IPS DF 4.7 (cell line): Measurements from ENCODE around the gene ITGAX.
"Not testable (repeated sequence)": the region's sequence is repeated elsewhere in the genome, so short reads cannot be mapped to it uniquely, and the experiment has no call there.

Experiments used
- DNase-seq: peaks from one replicate; pipeline ENCODE4 v3.0.0-alpha.2; 2013; ENCODE audit warnings: low spot score; ENCODE audit errors: extremely low read depth

ITGAX gene

DNA sequence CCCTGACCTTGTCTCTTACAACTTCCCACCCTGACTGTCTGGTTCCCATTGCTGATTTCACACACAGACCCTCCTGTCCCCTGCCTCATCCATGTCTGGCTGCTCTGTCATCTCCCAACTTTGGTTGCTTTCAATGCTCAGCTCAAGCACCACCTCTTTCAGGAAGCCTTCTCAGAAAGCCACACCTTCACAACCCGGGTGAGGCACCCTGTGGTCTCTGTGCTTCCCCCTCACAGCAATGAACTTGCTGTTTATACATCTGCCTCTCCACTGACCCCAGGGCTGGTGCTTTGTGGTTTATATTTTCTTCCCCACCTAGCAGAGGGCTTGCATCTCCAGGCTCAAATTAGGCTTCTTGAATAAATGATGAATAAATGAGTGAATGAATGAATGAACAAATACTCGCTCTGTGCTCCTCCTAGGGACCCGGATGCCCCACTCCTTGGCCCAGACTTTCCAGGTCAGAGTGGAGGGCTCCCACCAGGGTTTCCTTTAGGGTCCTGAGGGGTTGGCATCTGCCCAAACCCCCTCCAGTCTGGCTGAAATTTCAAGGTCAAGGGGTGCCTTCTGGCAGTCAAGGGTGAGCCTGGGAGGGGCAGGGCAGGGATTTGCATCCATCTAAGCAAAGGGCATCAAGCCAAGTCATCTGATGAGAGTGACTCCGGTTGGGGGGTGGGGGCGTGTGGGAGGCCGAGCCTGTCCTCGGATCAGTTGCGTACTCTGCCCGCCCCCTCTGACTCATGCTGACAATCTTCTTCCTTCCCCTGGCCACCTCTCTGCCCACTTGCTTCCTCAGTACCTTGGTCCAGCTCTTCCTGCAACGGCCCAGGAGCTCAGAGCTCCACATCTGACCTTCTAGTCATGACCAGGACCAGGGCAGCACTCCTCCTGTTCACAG lies at the start of gene ITGAX:
Gene ITGAX, plus strand, starts transcription at position 783 of the 898 bp plus-strand sequence. Its CDS starts 79 bp downstream, at position 862.
- no peak for DNase-seq

GRCh38 chr16:31305219-31305618 lies 49.8 kb upstream of the ITGAX start:
- DNase-seq, result no peak

DNA sequence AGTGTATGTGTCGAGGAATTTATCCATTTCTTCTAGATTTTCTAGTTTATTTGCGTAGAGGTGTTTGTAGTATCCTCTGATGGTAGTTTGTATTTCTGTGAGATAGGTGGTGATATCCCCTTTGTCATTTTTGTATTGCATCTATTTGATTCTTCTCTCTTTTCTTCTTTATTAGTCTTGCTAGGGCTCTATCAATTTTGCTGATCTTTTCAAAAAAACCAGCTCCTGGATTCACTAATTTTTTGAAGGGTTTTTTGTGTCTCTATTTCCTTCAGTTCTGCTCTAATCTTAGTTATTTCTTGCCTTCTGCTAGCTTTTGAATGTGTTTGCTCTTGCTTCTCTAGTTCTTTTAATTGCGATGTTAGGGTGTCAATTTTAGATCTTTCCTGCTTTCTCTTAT lies 46.6 kb upstream of the ITGAX start:
- not testable (repeated sequence) for DNase-seq

DNA sequence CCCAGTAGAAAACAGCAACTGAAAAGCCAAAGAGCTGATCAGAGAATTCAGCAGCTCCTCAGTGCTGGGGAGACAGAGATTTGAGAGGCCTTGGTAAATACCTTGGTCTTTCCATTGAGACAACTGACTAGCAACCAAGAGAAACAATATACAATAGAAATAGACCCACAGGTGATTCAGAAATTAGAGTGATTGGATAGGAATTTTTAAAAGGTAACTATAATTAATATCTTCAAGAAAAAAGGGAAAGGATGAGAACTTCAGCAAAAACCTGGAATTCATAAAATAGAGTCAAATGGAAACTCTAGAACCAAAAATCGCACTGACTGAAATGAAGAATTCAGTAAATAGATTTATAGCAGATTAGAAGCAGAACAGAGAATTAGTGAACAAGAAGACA lies 32.5 kb upstream of the ITGAX start:
- DNase-seq, result no peak

DNA sequence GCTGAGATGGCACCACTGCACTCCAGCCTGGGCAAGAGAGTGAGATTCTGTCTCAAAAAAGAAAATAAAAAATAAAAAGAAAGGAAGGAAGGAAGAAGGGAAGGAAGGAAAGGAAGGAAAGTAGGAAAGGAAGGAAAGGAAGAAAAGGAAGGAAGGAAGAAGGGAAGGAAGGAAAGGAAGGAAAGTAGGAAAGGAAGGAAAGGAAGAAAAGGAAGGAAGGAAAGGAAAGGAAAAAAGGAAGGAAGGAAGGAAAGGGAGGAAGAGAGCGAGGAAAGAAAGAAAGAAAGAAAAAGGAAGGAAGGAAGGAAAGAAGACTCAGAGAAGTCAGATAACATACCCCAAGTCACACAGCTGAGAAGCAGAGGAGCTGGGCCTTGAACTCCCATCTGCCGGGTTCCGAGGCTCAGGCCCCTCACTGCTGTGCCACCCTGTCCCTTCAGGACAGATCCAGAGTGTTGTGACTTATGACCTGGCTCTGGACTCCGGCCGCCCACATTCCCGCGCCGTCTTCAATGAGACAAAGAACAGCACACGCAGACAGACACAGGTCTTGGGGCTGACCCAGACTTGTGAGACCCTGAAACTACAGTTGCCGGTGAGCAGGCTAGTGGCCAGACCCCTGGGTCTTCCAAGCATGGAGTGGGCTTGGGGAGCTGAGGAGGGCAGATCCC lies 30.9 kb upstream of the ITGAX start:
- DNase-seq, result no peak

- no peak for DNase-seq
These were observed 29.8 kb upstream of the ITGAX start for GRCh38 chr16:31325171-31325570.

DNA sequence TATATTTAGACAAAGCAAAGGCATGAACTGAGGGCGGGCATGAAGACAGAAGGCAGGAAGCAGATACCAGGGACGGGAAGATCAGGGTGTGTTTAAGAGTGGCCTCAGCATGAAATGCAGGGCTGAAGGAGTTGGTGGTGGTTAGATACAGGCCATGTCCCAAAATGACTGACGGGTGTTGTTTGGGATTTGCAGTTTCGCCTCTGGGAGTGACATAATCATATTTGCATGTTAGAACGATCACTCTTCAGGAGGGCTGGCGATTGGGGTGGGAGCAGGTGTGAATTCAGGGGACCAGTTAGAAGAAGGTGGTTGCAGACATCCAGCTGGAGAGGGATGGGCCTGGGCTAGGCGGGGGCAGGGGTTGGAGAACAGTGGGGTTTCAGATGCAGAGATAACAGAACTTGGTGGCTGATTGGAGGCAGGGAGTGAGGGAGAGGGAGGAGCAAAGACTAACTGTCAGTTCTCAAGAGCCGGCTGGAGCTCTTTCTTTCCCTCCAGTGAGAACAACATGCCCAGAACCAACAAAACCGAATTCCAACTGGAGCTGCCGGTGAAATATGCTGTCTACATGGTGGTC lies 27.2 kb upstream of the ITGAX start:
- no peak for DNase-seq

DNA sequence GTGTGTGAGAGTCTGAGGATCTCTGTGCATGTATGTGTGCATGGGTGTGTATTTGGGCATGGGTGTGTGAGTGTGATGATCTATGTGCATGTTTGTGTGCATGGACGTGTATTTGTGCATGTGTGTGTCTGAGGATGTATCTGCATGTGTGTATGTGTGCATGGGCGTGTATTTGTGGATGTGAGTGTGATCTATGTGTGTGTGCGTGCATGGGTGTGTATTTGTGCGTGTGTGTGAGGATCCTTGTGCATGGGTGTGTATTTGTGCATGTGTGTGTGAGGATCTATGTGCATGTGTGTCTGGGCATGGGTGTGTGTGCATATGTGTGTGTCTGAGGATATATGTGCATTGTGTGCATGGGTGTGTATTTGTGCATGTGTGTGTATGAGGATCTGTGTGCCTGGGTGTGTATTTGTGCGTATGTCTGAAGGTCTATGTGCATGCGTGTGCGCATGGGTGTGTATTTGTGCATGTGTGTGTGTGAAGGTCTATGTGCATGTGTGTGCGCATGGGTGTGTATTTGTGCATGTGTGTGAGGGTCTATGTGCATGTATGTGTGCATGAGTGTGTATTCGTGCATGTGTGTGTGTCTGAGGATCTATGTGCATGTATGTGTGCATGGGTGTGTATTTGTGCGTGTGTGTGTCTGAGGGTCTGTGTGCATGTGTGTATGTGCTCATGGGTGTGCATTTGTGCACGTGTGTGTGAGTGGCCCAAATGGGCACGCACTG lies 26.5 kb upstream of the ITGAX start:
- no peak for DNase-seq

- DNase-seq, result no peak
These were observed 25.1 kb upstream of the ITGAX start for GRCh38 chr16:31329671-31330552.

DNA sequence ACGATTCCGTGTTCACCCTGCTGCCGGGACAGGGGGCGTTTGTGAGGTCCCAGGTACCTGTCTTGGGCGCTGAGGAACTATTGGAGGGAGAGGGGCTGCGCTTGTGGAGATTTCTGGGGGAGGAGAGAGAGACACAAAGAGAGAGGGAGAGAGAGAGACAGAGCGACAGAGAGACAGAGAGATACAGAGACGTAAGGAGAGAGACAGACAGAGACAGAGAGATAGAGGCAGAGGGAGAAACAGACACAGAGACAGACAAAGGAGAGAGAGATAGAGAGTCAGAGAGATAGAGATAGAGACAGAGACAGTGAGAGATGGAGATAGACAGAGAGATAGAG lies 24.5 kb upstream of the ITGAX start:
- DNase-seq, result no peak

DNA sequence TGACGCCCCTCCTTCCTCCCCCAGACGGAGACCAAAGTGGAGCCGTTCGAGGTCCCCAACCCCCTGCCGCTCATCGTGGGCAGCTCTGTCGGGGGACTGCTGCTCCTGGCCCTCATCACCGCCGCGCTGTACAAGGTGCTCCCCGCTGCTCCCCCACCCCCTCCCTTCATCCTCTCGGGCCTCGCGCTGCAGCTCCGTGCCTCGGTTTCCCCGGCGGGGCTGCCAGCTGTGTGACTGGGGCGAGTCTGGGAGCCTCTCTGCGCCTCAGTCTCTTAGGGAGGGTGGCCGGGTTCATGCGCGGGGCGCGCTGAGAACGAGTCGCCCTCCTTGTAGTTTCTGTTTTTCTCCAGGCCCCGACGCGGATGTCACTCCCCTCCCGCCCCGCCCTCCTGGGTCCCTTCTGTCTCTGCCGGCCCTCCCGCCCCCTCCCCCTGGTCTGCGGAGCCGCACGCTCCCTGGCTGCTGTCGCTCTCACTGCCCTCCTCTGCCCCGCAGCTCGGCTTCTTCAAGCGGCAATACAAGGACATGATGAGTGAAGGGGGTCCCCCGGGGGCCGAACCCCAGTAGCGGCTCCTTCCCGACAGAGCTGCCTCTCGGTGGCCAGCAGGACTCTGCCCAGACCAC lies 23.7 kb upstream of the ITGAX start:
- DNase-seq, result no peak

GRCh38 chr16:31331807-31332301 lies 23.1 kb upstream of the ITGAX start:
- DNase-seq, result no peak

GRCh38 chr16:31332544-31332943 lies 22.4 kb upstream of the ITGAX start:
- no peak for DNase-seq

GRCh38 chr16:31333686-31334649 lies 21.0 kb upstream of the ITGAX start:
- peak; percentile 30 for DNase-seq

DNA sequence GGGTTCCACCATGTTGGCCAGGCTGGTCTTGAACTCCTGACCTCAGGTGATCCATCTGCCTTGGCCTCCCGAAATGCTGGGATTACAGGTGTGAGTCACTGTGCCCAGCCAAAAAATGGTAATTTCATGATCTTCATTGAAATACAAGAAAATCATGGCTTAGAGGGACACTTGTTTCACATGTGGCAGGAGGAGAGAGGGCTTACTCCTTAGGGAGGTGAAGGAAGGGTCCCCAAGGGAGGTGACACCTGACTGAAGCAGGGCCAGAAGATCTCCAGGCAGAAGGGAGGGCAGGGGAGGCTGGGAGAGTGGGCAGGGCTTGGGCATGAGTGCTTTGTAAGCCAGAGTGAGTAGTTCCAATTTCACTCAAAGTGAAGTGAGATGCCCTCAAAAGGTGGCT lies 20.0 kb upstream of the ITGAX start:
- DNase-seq, result no peak

DNA sequence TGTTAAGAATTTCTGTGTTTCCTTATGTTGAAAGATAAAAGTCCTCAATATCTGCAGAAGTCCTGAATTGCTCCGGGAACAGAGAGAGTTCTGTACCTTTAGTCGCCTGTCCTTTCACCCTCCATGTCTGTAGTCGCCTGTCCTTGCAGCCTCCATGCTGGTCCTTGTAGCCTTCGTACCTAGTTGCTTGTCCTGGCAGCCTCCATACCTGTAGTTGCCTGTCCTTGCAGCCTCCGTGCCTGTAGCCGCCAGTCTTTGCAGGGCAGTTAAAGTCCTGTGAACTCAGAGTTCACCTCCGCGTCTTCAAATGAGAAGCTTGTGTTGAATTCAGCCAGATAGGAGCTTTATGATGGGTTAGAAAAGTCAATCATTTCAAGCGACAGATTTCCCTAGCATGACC lies 19.5 kb upstream of the ITGAX start:
- no peak for DNase-seq

DNA sequence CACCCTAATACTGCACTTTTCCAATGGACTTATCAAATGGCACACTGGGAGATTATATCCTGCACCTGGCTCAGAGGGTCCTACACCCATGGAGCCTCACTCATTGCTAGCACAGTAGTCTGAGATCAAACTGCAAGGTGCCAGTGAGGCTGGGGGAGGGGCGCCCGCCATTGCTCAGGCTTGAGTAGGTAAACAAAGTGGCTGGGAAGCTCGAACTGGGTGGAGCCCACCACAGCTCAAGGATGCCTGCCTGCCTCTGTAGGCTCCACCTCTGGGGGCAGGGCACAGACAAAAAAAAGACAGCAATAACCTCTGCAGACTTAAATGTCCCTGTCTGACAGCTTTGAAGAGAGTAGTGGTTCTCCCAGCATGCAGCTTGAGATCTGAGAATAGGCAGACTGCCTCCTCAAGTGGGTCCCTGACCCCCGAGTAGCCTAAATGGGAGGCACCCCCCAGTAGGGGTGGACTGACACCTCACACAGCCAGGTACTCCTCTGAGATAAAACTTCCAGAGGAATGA lies 16.8 kb upstream of the ITGAX start:
- not testable (repeated sequence) for DNase-seq

- no peak for DNase-seq
These were observed 10.3 kb upstream of the ITGAX start for GRCh38 chr16:31344712-31345111.

DNA sequence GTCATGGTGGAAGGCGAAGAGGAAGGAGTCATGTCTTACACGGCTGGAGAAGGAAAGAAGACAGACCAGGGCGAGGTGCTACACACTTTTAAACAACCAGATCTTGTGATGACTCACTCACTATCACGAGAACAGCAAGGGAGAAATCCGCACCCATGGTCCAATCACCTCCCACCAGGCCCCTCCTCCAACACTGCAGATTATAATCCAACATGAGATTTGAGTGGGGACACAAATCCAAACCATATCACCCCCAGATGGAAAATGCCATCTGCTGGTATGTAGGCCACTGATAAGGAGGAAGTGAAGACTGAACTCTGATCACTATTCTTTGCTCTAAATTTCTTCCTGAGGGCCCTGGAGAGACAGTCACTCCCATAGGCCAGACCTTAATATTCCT lies 7.5 kb upstream of the ITGAX start:
- DNase-seq, result no peak
